Mesendoderm (in vitro differentiated cells): ENCODE results near the gene CKS2. TPM values are rescaled to one million over a fixed set of nuclear protein-coding genes. Genes with fewer than 3 reads are reported as not detected.
"Not testable (repeated sequence)": the region's sequence is repeated elsewhere in the genome, so short reads cannot be mapped to it uniquely, and the experiment has no call there.

Source experiments
- DNase-seq: peaks from one replicate; pipeline ENCODE4 v3.0.0; 2013
- H2AK5ac ChIP-seq: 2 replicates; pipeline ENCODE4 v1.6.1; 2013; ENCODE audit warnings: low read length, inconsistent platforms
- H2BK120ac ChIP-seq: 2 replicates; pipeline ENCODE4 v1.6.1; 2013; ENCODE audit warnings: low read depth, mild to moderate bottlenecking, low read length, moderate library complexity, mixed read lengths
- H2BK15ac ChIP-seq: replicated peaks from 2 replicates; pipeline ENCODE4 v1.6.1; 2013; ENCODE audit warnings: low read depth, mild to moderate bottlenecking, moderate library complexity
- H2BK5ac ChIP-seq: 2 replicates; pipeline ENCODE4 v1.6.1; 2013; ENCODE audit warnings: low read length, inconsistent platforms
- H3K18ac ChIP-seq: 2 replicates; pipeline ENCODE4 v1.6.1; 2013; ENCODE audit warnings: mild to moderate bottlenecking, low read length, mixed read lengths
- H3K23ac ChIP-seq: one replicate; pipeline ENCODE4 v1.6.1; 2013; ENCODE audit warnings: low read length
- H3K27ac ChIP-seq: 2 replicates; pipeline ENCODE4 v1.5.1; 2013; ENCODE audit warnings: low read depth, mild to moderate bottlenecking, inconsistent platforms, low read length, moderate library complexity
- H3K27me3 ChIP-seq: 2 replicates; pipeline ENCODE4 v1.6.1; 2013; ENCODE audit warnings: low read length, control low read depth, mild to moderate bottlenecking, inconsistent platforms; ENCODE audit not compliant: insufficient read depth, poor library complexity
- H3K36me3 ChIP-seq: 2 replicates; pipeline ENCODE4 v1.6.1; 2013; ENCODE audit warnings: low read length, inconsistent platforms; ENCODE audit not compliant: control insufficient read depth, insufficient read depth
- H3K4ac ChIP-seq: one replicate; pipeline ENCODE4 v1.6.1; 2013; ENCODE audit warnings: low read depth, mild to moderate bottlenecking, low read length, moderate library complexity
- H3K4me1 ChIP-seq: 2 replicates; pipeline ENCODE4 v1.6.1; 2013; ENCODE audit warnings: low read depth, low read length, inconsistent platforms; ENCODE audit not compliant: control insufficient read depth
- H3K4me2 ChIP-seq: 2 replicates; pipeline ENCODE4 v1.6.1; 2013; ENCODE audit warnings: low read length
- H3K4me3 ChIP-seq: 2 replicates; pipeline ENCODE4 v1.5.1; 2013; ENCODE audit warnings: mild to moderate bottlenecking, low read length
- H3K56ac ChIP-seq: one replicate; pipeline ENCODE4 v1.6.1; 2013; ENCODE audit warnings: low read length
- H3K79me1 ChIP-seq: 2 replicates; pipeline ENCODE4 v1.6.1; 2013; ENCODE audit warnings: low read length, inconsistent platforms
- H3K79me2 ChIP-seq: 2 replicates; pipeline ENCODE4 v1.6.1; 2013; ENCODE audit warnings: mild to moderate bottlenecking, low read length; ENCODE audit not compliant: control insufficient read depth, insufficient read depth
- H3K9ac ChIP-seq: 2 replicates; pipeline ENCODE4 v1.6.1; 2013; ENCODE audit warnings: low read length, inconsistent platforms
- H4K5ac ChIP-seq: one replicate; pipeline ENCODE4 v1.6.1; 2013; ENCODE audit warnings: low read length
- H4K8ac ChIP-seq: one replicate; pipeline ENCODE4 v1.6.1; 2013; ENCODE audit warnings: low read depth, mild to moderate bottlenecking, control low read depth, low read length, moderate library complexity
- WGBS: extraction: QIAGEN DNeasy Blood & Tissue Kit; methylation state at CpG from one replicate; pipeline ENCODE4 v1.1.7; 2013; ENCODE audit warnings: low lambda C conversion rate, missing lambda C conversion rate; ENCODE audit not compliant: insufficient coverage; ENCODE audit errors: extremely low coverage; 5-methylcytosine and 5-hydroxymethylcytosine counted together
- polyA plus RNA-seq, 2 experiments: library from polyadenylated mRNA; stranded (reverse); fragments of 200-250 nt; gene quantifications; one replicate each; pipeline ENCODE4 v1.2.3, GENCODE V29; 2013

The CKS2 gene
- 167 TPM for polyA plus RNA-seq (2013, experiment 1 of 2)
- polyA plus RNA-seq (2013, experiment 2 of 2) = 169 TPM

DNA sequence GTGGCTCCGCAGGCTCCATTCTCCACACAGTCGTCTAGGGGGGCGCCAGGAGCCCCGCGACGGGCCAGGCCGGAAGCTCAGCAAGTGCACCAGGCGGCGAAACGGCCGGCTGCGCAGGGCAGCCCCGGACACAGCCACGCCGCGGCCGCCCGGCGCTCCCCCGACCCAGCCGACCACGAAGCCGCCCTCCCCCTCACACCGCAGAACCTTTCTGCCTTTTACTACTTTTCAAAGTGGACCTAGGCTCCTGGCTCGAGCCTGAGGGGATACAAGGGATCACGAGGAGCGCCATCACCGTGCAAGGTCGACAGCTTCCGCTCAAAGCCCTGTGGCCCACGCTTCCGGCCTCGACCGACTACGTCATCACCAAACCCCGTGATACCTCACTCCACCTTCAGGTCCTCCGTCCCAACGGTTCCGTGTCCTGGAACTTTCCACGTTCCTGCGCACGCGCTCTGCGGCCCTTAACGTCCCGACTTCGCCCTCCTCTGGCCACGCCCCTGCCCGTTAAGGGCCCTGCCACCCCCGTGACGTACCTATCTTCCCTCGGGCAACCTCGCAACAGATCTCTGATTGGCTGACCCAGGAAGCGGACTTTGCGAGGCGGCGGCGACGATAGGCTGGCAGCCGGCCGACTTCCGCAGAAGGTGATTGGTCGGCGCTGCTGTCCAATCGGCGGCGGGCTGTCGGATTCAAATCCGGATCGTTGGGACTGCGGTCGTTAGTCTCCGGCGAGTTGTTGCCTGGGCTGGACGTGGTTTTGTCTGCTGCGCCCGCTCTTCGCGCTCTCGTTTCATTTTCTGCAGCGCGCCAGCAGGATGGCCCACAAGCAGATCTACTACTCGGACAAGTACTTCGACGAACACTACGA lies at the start of gene CKS2:
Gene CKS2, plus strand, starts transcription at position 721 of the 871 bp plus-strand sequence. Its CDS starts 98 bp downstream, at position 819.
- H3K79me2 ChIP-seq = peaks cover 40% of the 10 kb centered on the region
- peaks cover 2% of the 10 kb centered on the region for H3K4me1 ChIP-seq
- H4K5ac ChIP-seq = no peak within 1 kb of the TSS
- peak within 1 kb of the TSS; percentile 100 for H4K8ac ChIP-seq
- peaks cover 2% of the 10 kb centered on the region for H3K79me1 ChIP-seq
- DNase-seq = peak; percentile 100
- H3K4ac ChIP-seq = peak within 1 kb of the TSS; percentile 89
- H2AK5ac ChIP-seq = no peak within 1 kb of the TSS
- H3K4me2 ChIP-seq = peak within 1 kb of the TSS; percentile 54
- H2BK15ac ChIP-seq = no peak within 1 kb of the TSS
- H3K4me3 ChIP-seq = peak within 1 kb of the TSS; percentile 99
- peak within 1 kb of the TSS; percentile 16 for H2BK120ac ChIP-seq
- peaks cover 2% of the 10 kb centered on the region for H3K36me3 ChIP-seq
- H3K9ac ChIP-seq = peak within 1 kb of the TSS; percentile 98
- peak within 1 kb of the TSS; percentile 33 for H3K23ac ChIP-seq
- H3K27me3 ChIP-seq = no peaks in the 10 kb centered on the region
- peak within 1 kb of the TSS; percentile 97 for H3K27ac ChIP-seq
- WGBS = no CpG with 5 or more reads among the region's 86 CpGs
- peak within 1 kb of the TSS; percentile 98 for H3K56ac ChIP-seq
- peak within 1 kb of the TSS; percentile 86 for H3K18ac ChIP-seq
- H2BK5ac ChIP-seq = peak within 1 kb of the TSS; percentile 79

- Histone ChIP-seq H3K9ac (no peak overlapping the region), H2BK5ac (no peak overlapping the region), H3K4me1 (no peaks in the 10 kb centered on the region), H3K4ac (no peak overlapping the region), H3K79me1 (no peaks in the 10 kb centered on the region), H3K18ac (no peak overlapping the region), H3K27ac (no peak overlapping the region), H2BK120ac (no peak overlapping the region), H2AK5ac (no peak overlapping the region), H2BK15ac (no peak overlapping the region), H3K27me3 (no peaks in the 10 kb centered on the region), H4K5ac (no peak overlapping the region), H3K23ac (no peak overlapping the region), H3K4me3 (no peak overlapping the region), H3K4me2 (no peak overlapping the region), H3K79me2 (no peaks in the 10 kb centered on the region), H4K8ac (no peak overlapping the region), H3K36me3 (no peaks in the 10 kb centered on the region), H3K56ac (no peak overlapping the region)
- no peak for DNase-seq
- WGBS = no CpG with 5 or more reads among the region's 3 CpGs
These were observed 37.3 kb upstream of the CKS2 start for GRCh38 chr9:89273528-89274279.

GRCh38 chr9:89274838-89275237 lies 36.2 kb upstream of the CKS2 start:
- no peak overlapping the region for H2BK15ac ChIP-seq
- H3K27ac ChIP-seq = no peak overlapping the region
- no peak overlapping the region for H2AK5ac ChIP-seq
- H2BK120ac ChIP-seq = no peak overlapping the region
- no peaks in the 10 kb centered on the region for H3K79me2 ChIP-seq
- H3K23ac ChIP-seq = no peak overlapping the region
- no peak for DNase-seq
- no peak overlapping the region for H3K18ac ChIP-seq
- no peak overlapping the region for H3K4me3 ChIP-seq
- H3K79me1 ChIP-seq = no peaks in the 10 kb centered on the region
- H2BK5ac ChIP-seq = no peak overlapping the region
- no peak overlapping the region for H4K5ac ChIP-seq
- no peaks in the 10 kb centered on the region for H3K36me3 ChIP-seq
- H3K4me1 ChIP-seq = no peaks in the 10 kb centered on the region
- no CpG with 5 or more reads among the region's 5 CpGs for WGBS
- H3K4ac ChIP-seq = no peak overlapping the region
- H3K56ac ChIP-seq = no peak overlapping the region
- H4K8ac ChIP-seq = no peak overlapping the region
- no peaks in the 10 kb centered on the region for H3K27me3 ChIP-seq
- no peak overlapping the region for H3K4me2 ChIP-seq
- no peak overlapping the region for H3K9ac ChIP-seq

DNA sequence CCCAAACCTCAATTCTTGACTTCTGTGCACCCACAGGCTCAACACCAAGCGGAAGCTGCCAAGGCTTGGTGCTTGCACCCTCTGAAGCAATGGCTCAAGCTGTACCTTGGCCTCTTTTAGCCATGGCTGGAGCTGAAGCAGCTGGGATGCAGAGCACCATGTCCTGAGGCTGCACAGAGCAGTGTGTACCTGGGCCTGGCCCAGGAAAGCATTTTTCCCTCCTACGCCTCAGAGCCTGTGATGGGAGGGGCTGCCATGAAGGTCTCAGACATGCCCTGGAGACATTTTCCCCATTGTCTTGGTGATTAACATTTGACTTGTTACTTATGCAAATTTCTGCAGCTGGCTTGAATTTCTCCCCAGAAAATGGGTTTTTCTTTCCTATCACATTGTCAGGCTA lies 35.0 kb upstream of the CKS2 start:
- not testable (repeated sequence) for H2BK5ac ChIP-seq, H3K4me2 ChIP-seq, H3K18ac ChIP-seq, H3K27ac ChIP-seq, H2BK120ac ChIP-seq, H3K56ac ChIP-seq, H3K4me3 ChIP-seq, H3K4me1 ChIP-seq, H3K4ac ChIP-seq, H2BK15ac ChIP-seq, DNase-seq, H3K79me1 ChIP-seq, H3K27me3 ChIP-seq, H2AK5ac ChIP-seq, H3K36me3 ChIP-seq, H3K23ac ChIP-seq, H3K9ac ChIP-seq, H4K5ac ChIP-seq, H4K8ac ChIP-seq, H3K79me2 ChIP-seq
- no CpG with 5 or more reads among the region's 2 CpGs for WGBS

- Histone ChIP-seq H3K4me3 (no peak overlapping the region), H3K56ac (no peak overlapping the region), H3K9ac (no peak overlapping the region), H4K5ac (no peak overlapping the region), H3K4me2 (no peak overlapping the region), H2AK5ac (no peak overlapping the region), H3K79me1 (no peaks in the 10 kb centered on the region), H3K27ac (no peak overlapping the region), H2BK15ac (no peak overlapping the region), H3K23ac (no peak overlapping the region), H2BK120ac (no peak overlapping the region), H3K79me2 (no peaks in the 10 kb centered on the region), H2BK5ac (no peak overlapping the region), H3K27me3 (no peaks in the 10 kb centered on the region), H3K18ac (no peak overlapping the region), H3K36me3 (no peaks in the 10 kb centered on the region), H3K4me1 (no peaks in the 10 kb centered on the region), H4K8ac (no peak overlapping the region), H3K4ac (no peak overlapping the region)
- no CpG with 5 or more reads among the region's 2 CpGs for WGBS
- DNase-seq = no peak
These were observed 34.0 kb upstream of the CKS2 start for GRCh38 chr9:89277043-89277442.
